Measurements from ENCODE around the gene SSU72.
A peak's percentile ranks its signal among the peaks of the same experiment; 100 is the strongest.

SSU72 gene

DNA sequence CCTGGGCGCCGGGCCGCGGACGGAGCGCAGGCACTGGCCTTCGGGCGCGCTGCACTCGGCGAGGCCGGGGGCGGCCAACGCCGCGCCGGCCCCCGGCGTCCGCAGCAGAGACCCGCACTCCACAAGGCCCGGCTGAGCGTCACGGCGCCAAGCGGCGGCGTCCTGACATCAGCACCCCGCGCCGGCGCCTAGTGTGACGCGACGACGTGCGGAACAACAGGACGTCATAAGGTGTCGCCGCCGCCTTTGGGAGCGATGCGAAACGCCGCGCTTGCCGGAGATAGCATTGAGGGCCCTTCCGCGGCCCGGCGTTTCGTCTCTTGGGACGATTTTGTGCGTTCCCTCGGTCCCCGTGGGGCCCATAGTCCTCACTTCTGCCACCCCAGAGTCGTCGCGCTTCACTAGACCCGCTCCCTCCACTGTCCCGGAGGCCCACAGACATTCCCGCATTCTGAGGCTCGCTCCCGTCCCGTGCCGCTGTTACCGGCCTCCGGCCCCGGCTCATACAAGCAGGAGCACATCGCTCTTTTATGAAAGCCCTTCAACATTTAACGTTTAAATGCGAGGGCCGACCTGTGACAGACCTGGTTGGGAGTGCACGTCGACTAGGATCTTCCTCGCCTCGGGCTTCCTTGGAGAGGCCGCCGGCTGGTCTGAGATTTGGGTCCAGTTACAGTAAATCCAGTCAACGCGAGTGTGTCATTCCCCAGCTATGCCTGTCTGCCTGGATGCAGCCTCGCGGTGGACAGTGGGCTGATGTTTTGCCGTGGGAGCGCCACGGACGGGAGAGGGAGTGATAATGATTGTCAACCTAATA is at the start of gene SSU72:
Gene SSU72, minus strand, starts transcription at position 143 of the 817 bp plus-strand sequence. CDS start 306 bp downstream, outside the sequence.
- DNase-seq = peak; percentile 88

DNA sequence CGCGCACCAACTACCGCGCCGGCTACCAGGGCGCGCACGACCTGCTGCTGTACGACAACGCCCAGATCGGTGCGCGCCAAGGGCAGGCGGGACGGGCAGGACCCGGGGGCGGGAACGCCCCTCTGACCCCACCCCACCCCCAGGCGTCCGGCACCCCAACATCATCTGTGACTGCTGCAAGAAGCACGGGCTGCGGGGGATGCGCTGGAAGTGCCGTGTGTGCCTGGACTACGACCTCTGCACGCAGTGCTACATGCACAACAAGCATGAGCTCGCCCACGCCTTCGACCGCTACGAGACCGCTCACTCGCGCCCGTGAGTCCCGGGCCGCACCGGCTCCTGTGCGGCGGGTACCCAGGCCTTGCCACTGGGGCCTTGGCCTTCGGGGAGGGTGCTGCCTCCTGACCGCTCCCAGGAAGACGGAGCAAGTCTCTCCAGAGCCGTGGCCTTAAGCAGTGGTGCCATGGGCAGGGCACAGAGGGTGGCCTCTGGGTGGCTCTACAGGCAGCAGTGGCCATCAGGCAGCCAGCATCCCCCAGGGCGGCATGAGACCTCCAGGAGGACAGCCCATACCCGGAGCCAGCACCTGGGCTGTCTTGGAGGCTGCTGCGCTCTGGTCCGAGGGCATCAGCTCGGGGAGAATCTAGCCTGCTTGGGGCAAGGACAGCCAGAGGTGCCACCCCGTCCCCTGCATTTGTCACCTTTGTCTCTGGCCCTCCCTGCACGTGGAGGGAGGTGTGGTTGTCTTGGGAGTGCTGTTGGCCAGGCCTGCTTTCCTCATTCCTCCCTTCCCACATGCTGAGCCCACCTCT is 49.2 kb upstream of the SSU72 start:
- no peak for DNase-seq

DNA sequence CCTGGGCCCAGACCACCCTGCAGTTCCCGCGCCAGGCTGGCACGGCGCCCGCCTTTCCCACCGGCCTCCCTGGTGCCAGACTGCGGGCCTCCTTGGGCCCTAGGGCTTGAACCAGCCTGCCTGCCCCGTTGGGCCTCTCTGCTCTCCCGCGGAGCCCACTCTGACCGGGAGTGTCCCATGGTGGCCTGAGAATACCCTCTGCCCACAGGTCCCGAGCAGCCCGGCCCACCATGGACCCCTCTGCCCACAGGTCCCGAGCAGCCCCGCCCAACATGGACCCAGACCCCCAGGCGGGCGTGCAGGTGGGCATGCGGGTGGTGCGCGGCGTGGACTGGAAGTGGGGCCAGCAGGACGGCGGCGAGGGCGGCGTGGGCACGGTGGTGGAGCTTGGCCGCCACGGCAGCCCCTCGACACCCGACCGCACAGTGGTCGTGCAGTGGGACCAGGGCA is 48.5 kb upstream of the SSU72 start:
- DNase-seq = no peak

DNA sequence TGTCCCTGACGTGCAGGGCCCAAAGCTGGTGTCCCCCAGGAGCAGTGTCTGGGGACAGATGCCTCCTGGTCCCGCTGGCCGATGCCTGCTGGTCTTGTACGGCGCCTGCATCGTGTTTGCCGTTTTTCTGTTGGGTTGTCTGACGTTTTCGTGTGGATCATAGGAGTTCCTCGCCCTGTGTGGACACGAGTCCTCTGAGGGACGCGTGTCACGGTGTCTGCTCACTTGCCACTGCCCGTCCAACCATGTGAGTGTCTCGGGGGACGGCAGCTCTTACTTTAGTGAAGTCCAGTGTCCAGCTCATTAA is 48.1 kb upstream of the SSU72 start:
- DNase-seq = no peak

DNA sequence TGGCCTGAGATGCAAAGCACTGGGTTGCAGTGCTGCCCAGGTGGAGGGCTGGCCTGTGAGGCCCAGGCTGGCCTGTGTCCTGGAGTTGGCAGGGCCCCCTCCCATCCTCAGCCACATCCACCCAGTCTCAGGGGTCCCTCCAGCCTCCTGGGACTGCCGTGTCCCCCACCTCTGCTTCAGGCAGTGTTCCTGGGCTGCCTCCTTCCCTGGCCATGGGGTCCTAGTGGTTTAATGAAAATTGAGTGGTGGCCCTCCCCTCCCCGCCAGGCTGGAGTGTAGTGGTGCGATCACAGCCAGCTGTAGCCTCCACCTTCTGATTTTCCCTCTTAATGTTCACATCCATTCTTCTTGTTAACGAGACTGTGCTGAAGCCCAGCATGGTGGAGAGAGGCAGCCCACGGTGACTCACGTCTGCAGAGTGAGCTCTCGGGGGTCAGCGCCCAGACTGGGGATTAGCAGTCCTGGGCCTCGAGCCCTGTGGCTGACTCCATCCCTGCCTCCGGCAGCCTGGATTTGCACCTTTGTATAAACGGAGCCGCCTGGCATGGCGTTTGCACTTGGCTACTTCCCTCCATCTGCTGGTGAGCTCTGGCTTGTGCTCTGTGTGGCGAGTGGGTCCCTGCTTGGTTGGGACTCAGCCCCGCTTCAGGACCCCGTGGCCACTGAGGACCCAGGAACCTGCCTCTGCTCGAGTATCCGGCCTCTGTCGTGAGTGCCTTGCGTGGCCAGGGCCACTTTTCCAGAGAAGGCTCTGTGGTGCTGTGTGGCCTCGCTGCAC is 47.5 kb upstream of the SSU72 start:
- no peak for DNase-seq

DNA sequence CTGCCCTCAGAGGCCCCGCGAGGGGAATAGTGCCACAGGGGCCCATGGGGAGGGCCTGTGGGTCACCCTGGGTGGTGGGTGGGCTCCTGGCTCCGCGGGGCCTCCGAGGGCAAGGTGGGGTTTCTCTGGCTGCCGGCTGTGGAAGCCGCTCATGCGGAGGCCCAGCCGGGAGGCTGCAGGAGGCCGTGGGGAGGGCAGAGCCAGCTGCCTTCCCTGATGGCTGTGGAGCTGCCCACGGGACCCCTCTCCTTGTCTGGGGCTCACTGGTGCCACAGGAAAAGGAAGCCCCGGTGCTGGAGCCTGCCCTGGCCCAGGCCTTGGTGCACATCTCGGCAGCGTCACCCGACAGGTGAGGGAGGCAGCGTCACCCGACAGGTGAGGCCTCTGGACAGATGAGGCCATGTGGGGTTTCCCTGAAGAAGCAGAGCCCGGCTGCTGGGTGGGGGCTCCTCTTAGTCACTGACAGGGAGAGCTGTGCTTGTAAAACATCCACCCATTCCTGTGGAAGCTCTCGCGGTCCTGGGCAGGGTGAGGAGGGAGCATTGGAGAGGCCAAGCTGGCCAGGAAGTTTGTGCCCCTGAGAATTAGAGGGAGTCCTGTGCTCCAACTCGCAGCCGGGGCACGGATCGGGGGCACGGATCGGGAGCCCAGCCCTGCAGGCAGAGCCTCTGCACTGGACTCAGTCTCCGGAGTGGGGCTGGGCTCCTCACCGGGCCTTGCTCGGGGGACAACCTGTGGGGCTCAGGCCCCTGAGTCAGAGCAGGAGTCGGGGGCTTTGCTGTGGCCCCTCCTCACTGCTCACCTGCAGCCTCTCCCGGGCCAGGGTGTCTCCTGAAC is 46.7 kb upstream of the SSU72 start:
- DNase-seq = no peak

DNA sequence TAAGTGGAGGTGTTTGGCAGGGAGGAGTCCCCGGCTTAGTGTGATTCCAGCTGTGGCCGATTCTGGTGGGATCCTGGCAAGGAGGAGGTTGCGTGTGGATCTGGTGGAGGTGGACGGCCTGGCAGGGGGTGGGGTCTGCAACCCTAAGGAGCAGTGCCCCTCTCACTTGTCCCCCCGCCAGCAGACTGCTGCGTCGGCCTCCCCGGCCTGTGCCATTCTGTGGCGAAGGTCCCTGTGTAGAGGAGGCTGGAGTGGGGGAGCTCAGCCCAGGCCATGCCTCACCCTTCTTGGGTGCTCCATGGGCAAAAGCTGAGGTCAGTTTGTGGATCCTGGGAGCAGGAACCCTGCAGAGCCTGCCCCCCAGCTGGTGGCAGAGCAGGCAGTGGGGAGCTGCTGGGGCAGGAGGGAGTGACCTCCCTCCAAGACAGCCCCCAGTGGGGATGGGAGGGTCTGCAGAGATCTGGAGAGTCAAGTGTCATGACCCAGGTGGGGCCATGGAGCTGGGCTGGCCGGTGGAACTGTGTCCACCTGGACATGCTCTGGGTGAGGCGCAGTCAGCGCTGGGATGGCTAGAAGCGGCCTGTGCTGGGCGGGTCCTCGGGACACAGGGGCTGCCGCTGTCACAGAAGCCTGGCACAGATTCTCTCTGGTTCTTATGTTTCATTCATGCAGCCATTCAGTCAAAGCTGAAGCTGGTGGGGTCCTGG is 45.9 kb upstream of the SSU72 start:
- DNase-seq = no peak

DNA sequence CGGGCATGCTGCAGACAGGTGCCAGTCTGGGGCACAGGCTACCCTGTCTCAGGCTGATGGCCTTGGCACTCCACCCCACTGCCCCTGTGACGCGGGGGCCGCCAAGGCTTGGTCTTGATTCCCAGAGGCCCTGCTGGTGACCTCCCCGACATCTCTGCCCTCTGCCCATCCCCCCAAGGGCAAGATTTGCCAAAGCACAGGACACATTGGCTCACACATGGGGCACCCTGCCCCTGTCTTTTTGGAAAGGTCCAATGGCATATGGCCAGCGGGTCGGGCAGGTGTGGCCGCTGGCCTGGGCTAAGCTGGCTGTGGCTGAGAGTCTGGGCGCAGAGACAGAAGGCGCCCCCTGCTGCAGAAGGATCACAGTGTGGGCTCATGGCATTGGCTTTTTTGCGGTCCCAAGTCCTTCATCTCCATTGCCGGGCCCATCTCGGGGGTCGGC is 45.3 kb upstream of the SSU72 start:
- no peak for DNase-seq

DNA sequence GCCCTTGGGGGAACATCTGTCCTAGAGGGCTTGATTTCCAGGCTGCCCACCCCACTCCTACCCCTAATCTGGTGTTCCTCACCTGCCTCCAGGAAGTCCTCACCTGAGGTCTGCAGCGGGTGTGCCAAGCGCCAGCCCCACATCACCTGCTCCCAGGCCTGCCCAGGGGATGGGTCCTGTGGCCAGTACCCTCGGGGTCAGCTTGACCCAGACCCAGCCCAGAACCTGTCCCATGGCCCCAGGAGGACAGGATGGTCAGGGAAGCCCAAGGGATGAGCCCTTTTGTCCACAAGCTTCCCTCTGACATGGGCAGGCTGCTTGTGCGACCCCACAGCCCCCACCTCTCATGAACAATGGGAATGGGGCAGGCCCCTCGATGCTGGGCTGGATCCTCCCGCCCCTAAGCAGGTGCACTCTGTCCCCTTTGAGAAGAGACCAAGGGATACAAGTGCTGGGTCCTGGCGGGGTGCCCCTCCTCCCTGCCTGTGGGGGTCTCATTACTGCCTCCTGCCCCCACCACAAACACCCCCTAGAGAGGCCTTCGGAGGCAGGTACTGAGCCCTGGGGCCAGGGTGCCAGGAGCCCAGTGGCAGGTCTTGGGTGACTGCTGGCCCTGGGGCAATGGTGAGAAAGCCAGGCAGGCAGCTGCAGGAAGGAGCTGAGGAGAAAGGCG is 43.9 kb upstream of the SSU72 start:
- no peak for DNase-seq

DNA sequence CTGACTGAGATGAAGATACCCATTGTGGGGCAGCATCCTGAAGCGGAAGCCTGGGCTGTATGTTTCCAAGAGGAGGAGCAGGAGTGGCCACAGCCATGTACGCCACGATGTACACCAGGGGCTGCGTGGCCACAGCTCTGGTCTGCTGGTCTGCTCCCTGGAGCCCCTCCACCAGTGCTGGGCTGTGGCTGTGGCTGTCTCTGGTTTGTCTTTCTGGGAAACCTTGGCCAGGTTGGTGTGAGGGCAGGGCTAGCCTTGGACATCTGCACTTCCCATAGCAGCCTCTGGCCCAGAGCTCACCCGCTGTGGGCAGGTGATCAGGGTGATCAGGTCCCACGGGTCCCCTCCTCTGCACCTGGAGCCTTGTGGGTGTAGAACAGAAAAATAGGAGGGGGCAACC is 43.3 kb upstream of the SSU72 start:
- DNase-seq = no peak

DNA sequence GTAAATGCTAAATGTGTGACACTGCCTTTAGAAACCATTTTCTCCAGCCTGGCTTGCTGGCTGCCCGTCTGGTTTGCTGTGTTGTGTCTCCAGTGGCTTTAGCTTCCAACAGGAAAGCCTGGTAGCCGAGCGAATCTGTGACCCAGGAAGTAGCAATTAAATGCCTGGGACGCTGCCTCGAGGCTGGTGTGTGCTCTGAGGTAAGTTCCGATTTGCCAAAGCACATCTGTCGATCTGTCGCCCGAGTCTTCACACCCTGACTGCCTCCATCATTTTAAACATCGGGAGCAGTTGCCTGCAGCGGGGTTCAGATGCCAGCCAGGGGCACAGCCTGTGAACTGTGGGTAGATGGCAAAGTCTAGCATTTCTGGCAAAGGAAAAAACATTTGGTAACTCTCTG is 42.9 kb upstream of the SSU72 start:
- DNase-seq = no peak

DNA sequence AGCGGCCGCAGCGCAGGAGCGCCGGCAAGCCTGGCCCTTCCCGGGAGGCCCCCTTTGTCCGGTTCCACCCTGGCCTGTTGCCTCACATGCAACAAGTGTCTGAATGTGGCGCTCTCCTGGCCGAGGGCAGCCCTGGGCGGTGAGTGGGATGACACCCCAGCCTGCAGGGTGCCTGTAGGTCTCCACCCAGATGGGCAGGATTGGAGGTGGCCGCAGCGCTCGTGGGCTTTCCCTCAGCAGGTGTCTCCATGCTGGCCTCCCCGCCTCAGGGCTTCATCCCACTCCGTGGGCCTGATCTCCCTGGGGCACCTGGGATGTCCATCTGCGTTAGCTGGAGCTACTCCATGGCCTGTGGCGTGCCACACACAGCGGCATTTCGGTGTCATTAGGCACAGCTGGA is 42.2 kb upstream of the SSU72 start:
- DNase-seq = no peak

DNA sequence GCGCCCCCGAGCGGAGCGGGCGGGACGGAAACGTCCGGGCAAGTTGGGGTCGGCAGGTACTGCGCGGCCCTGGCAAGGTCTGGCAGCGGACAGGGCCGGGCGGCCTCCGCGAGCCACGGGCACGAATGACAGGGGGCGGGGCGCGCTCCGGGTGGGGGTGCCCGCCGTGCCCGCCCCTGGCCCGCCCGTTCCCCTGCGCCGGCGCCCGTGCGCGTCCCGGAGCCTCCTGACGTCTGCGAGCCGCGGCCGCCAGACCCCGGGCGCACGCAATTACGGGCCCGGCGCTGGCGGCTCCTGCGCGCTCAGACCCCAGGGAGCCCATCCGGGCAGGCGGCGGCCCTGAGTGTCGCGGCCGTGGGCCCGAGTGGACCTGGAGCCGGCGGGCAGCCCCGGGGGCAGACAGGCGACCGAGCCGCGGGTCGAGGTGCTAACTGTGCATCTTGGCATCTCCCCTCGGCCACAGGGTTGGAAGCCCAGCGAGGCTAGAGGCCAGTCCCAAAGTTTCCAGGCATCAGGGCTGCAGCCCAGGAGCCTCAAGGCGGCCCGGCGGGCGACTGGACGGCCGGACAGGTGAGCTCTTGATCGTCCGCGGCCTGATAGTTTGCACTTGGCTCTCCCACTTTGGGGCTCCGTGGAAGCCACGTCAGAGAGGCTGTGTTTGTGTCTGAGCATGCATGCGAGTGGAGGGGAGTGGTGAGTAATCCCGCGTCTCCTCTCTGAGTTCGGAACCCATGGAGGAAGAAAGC is 41.6 kb upstream of the SSU72 start:
- no peak for DNase-seq

DNA sequence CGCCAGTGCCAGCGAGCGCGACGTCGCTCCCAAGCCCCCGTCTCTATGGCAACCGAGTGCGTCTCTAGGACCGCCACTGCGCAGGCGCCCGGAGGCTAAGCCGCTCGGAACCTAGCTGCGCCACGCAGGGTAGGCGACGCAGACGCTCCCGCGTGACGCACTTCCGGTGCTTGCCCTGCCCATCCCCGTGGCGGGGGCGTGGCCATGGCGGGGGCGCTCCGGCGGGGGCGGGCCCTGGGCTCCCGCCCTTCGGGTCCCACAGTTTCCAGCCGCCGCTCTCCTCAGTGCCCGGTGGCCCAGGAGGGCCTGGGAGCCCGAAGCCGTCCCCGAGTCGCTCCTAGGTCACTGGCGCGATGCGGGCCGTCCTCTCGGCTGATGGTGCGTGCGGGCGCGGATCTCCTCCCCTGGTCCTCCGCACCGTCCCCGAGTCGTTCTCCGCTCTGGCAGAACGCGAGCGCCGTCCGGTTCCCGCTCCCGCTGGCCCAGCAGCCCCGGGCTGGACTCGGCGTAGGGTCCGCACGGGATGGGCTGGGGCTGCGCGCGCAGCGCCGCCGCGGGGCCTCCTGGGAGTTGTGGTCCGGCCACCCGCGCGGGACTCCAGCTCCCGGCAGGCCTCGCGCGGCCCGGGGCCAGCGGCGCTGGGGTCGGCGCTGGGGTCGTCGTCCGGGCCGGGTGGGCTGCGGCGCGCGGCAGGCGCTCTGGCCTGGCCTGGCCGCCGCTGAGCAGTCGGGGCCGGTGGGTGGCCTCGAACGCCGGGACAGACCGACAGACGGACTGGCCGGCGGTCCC is 40.8 kb upstream of the SSU72 start, which contains the start of gene MIB2:
Gene MIB2, plus strand, starts transcription at position 245 of the 789 bp plus-strand sequence. CDS start 7,953 bp downstream, outside the sequence.
- DNase-seq = peak; percentile 97

DNA sequence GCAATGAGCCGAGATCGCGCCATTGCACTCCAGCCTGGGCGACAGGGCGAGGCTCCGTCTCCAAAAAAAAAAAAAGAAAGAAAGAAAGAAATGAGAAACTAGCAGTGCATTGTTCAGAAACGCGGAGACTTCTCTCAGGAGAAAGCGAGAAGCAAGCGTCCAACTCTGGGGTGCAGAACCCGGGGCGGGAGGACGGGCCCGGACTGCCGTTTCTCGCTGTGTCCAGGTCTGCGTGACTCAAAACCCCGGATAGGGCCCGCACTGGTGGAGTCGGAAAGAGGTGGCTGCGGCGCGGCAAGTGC is 40.2 kb upstream of the SSU72 start:
- no peak for DNase-seq

DNA sequence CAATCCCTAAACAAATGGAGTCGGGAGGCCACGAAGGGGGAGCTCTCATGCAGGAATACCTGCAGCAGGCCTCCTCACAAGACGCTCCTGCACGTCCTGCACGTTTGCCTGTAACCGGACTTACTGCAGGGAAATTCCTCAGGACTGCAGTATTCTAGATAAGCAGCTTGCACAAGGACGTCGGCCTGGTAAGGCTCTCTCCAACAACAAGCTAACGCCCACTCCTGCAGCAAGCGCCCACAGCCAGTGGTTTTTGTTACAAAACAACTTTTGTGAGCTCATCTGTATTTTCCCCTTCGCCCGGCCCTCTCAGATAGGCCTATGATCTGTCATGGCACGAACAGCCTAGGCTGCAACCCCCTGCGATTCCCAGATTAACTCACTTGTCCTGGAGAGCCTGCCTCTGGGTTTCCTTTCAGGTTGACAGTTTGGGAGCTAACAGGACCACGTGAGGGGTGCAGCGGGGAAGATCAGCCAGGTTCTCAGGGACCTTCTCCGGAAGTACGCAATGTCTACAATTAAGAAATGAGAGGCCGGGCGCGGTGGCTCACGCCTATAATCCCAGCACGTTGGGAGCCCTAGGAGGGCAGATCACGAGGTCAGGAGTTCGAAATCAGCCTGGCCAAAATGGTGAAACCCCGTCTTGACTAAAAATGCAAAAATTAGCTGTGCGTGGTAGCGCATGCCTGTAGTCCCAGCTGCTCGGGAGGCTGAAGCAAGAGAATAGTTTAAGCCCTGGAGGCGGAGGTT is 39.7 kb upstream of the SSU72 start:
- DNase-seq = peak; percentile 84

DNA sequence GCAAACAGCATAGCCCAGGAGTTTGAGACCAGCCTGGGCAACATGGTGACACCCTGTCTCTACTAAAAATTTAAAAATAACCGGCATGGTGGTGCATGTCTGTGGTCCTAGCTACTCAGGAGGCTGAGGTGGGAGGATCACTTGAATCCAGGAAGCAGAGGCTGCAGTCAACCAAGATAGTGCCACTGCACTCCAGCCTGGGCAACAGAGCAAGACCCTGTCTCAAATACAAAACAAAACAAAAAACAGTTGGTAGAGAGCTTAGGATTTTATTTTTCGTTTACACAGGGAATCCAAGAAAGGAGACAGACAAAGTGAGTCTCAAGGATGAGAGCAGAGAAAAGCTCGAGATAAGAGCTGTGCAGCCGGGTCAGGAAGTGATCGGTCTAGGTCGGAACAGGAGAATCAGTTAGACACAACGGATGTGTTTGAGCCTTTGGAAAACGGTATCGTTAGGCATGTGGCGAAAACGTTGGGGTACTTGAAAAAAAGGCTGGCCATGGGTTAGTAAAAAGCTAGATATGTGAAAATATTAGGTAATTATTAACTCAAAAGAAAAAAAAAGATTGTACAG is 38.9 kb upstream of the SSU72 start:
- DNase-seq = no peak

DNA sequence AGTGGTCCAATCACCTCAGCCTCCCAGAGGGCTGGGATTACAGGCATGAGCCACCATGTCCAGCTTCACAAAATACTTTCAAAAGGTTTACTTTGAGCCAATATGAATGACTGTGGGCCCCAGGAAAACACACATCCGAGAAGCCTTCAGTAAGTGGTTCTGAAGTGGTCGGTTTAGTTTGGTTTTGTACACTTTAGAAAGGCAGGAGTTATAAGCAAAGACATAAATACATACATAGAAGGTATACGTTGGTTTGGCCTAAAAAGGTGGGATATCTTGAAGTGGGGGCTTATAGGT is 37.4 kb upstream of the SSU72 start:
- DNase-seq = no peak

DNA sequence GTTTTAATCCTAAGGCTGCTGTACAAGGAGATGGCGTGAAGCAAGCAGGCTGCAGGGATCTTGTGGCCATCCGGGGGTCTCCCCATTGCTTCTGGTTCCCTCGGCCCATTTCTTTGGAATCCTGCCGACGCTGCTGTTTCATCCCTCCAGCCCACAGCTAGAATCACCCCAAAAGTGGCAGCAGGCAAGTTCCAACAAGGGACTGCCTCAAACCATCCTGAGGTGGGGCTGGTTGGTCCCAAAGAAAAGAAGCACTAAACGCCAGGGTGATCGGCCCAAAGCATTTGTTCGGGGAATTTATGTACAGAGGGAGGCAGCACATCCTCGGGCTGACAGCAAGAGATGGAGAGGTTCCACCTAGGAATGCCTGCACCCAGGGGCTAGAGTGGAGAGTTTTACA is 36.1 kb upstream of the SSU72 start:
- no peak for DNase-seq

Measured in MV-4-11 (cell line).